ENCODE results near the gene MEIS3.
A peak's percentile ranks its signal among the peaks of the same experiment; 100 is the strongest.

Gene MEIS3

GRCh38 chr19:47445527-47445926 lies 26.2 kb upstream of the MEIS3 start:
- no peaks in the 10 kb centered on the region for H3K9me3 Mint-ChIP-seq
- peak overlapping the region; percentile 38 for H3K27ac Mint-ChIP-seq
- no peaks in the 10 kb centered on the region for H3K36me3 Mint-ChIP-seq (ENCODE audit: low read depth)
- H3K4me1 Mint-ChIP-seq (ENCODE audit: low read depth): peaks cover 43% of the 10 kb centered on the region
- peak overlapping the region; percentile 51 for H3K4me3 Mint-ChIP-seq
- H3K27me3 Mint-ChIP-seq: peaks cover 76% of the 10 kb centered on the region

DNA sequence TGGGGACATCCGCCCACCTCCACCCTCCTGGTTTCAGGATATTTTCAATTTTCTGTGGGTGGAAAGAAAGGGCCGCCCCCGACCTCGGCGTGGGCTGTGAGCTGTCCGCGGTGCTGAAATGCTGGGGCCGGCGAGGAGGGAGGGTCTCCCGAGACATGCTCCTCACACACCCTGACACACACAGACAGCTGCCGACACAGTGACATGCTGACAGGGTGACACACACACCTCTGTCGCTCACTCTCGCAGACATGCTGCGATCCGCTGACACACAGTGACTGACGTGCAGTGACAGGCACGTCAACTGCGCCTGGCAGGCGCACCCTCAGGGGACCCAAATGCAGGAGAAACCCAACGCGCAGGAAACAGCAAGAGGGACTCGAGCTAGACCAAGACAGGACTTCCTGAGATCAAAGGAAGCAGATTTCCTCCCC lies 25.1 kb upstream of the MEIS3 start:
- Mint-ChIP-seq H3K4me1 (ENCODE audit: low read depth) (peaks cover 43% of the 10 kb centered on the region), H3K4me3 (no peak overlapping the region), H3K27me3 (peaks cover 70% of the 10 kb centered on the region), H3K9me3 (no peaks in the 10 kb centered on the region), H3K36me3 (ENCODE audit: low read depth) (no peaks in the 10 kb centered on the region), H3K27ac (no peak overlapping the region)

GRCh38 chr19:47443331-47443730 lies 24.0 kb upstream of the MEIS3 start:
- peaks cover 43% of the 10 kb centered on the region for H3K4me1 Mint-ChIP-seq (ENCODE audit: low read depth)
- H3K36me3 Mint-ChIP-seq (ENCODE audit: low read depth): no peaks in the 10 kb centered on the region
- no peak overlapping the region for H3K4me3 Mint-ChIP-seq
- peaks cover 67% of the 10 kb centered on the region for H3K27me3 Mint-ChIP-seq
- no peaks in the 10 kb centered on the region for H3K9me3 Mint-ChIP-seq
- H3K27ac Mint-ChIP-seq: no peak overlapping the region

DNA sequence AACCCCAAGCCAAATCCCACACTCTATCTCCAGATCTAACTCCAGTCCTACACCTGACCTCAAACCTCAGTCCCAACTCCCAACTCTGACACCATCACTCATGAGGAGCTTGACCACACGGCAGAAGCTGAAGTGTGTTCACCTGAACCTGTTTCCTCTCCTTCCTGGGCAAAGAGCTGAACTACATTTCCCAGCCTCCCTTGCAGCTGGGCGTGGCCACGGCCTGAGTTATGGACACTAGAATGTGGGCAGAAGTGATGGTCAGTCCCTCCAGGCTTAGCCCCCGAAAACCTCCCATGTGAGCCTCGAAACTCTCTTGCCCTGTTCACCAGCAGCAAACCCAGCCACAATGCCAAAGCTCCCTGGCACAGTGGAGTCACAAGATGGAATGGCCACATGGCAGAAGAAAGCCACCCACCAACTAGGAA lies 19.5 kb upstream of the MEIS3 start:
- Mint-ChIP-seq H3K4me3 (no peak overlapping the region), H3K27ac (no peak overlapping the region), H3K9me3 (no peaks in the 10 kb centered on the region), H3K4me1 (ENCODE audit: low read depth) (peaks cover 21% of the 10 kb centered on the region), H3K27me3 (peaks cover 60% of the 10 kb centered on the region), H3K36me3 (ENCODE audit: low read depth) (no peaks in the 10 kb centered on the region)

GRCh38 chr19:47437500-47437899 lies 18.2 kb upstream of the MEIS3 start:
- no peaks in the 10 kb centered on the region for H3K9me3 Mint-ChIP-seq
- peaks cover 11% of the 10 kb centered on the region for H3K4me1 Mint-ChIP-seq (ENCODE audit: low read depth)
- peaks cover 53% of the 10 kb centered on the region for H3K27me3 Mint-ChIP-seq
- H3K4me3 Mint-ChIP-seq: no peak overlapping the region
- no peaks in the 10 kb centered on the region for H3K36me3 Mint-ChIP-seq (ENCODE audit: low read depth)
- H3K27ac Mint-ChIP-seq: no peak overlapping the region

GRCh38 chr19:47436712-47437401 lies 17.5 kb upstream of the MEIS3 start:
- Mint-ChIP-seq H3K4me1 (ENCODE audit: low read depth) (peaks cover 11% of the 10 kb centered on the region), H3K27me3 (peaks cover 55% of the 10 kb centered on the region), H3K27ac (no peak overlapping the region), H3K4me3 (no peak overlapping the region), H3K9me3 (no peaks in the 10 kb centered on the region), H3K36me3 (ENCODE audit: low read depth) (no peaks in the 10 kb centered on the region)

DNA sequence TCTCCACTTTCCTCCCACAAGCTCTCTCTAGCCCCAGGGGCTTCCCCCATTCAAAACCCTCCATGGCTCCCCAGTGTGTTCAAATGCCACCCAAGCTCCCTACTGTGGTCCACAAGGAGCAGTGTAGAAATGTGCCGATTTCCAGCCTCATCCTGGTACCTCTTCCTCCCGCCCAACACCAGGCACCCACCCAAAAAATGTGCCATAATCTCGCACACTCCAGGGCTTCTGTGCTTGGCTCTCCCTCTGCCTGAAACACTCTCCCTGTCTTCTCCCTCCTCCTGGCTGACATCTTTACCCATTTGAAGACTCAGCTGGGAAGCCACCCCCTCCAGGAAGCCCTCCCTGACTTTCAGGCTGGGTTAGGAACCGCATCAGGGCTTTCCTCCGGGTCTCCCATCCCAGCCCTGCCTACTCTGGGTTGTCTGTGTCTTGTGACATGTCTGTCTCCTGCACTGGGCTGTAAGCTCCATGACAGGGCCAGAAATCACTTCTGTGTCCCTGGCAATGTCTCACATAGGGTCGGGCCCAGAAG lies 16.6 kb upstream of the MEIS3 start:
- Mint-ChIP-seq H3K4me1 (ENCODE audit: low read depth) (peaks cover 11% of the 10 kb centered on the region), H3K36me3 (ENCODE audit: low read depth) (no peaks in the 10 kb centered on the region), H3K9me3 (no peaks in the 10 kb centered on the region), H3K27me3 (peaks cover 53% of the 10 kb centered on the region), H3K27ac (no peak overlapping the region), H3K4me3 (no peak overlapping the region)

- Mint-ChIP-seq H3K9me3 (no peaks in the 10 kb centered on the region), H3K4me3 (no peak overlapping the region), H3K4me1 (ENCODE audit: low read depth) (peaks cover 17% of the 10 kb centered on the region), H3K27me3 (peaks cover 58% of the 10 kb centered on the region), H3K27ac (no peak overlapping the region), H3K36me3 (ENCODE audit: low read depth) (no peaks in the 10 kb centered on the region)
These were observed 15.9 kb upstream of the MEIS3 start for GRCh38 chr19:47435196-47435595.

DNA sequence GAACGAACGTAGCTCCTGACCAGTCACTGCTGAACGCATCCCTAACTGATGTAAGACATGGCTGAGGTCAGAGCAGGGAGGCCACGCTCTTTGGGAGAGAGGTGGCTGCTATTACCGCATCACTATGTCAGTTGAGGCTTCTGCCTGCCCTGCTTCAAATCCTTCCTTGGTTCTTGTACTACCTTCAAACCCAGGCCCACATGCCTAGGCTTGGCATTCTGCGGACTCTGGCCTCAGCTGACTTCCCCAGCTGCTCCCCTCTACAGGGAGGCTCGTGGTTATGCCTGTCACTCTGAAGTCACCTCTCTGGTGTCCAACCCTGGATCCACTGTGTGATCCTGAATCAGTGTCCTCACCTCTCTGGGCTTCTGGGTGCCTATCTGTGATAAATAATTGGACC lies 14.8 kb upstream of the MEIS3 start:
- H3K4me1 Mint-ChIP-seq (ENCODE audit: low read depth): peaks cover 26% of the 10 kb centered on the region
- H3K27ac Mint-ChIP-seq: no peak overlapping the region
- H3K36me3 Mint-ChIP-seq (ENCODE audit: low read depth): no peaks in the 10 kb centered on the region
- H3K4me3 Mint-ChIP-seq: no peak overlapping the region
- H3K27me3 Mint-ChIP-seq: peaks cover 60% of the 10 kb centered on the region
- H3K9me3 Mint-ChIP-seq: no peaks in the 10 kb centered on the region

DNA sequence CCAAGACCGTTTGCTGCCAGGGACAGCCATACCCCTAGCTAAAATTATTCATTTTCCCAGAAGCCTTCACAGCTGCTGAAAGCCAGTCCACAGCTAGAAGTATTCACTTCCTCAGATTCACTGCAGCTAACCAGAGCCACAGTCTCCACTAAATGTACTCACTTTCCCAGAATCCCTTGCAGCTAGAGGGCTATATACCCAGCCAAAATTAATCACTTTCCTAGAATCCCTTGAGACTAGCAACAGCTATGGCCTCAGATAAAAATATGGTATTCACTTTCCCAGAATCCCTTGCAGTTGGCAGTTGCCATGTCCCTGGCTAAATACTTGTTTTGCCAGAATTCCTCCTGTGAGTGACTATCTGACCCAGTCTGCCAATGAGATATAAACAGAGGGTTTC lies 13.8 kb upstream of the MEIS3 start:
- H3K27me3 Mint-ChIP-seq: peaks cover 52% of the 10 kb centered on the region
- H3K4me1 Mint-ChIP-seq (ENCODE audit: low read depth): peaks cover 28% of the 10 kb centered on the region
- no peaks in the 10 kb centered on the region for H3K9me3 Mint-ChIP-seq
- no peak overlapping the region for H3K4me3 Mint-ChIP-seq
- no peaks in the 10 kb centered on the region for H3K36me3 Mint-ChIP-seq (ENCODE audit: low read depth)
- no peak overlapping the region for H3K27ac Mint-ChIP-seq

DNA sequence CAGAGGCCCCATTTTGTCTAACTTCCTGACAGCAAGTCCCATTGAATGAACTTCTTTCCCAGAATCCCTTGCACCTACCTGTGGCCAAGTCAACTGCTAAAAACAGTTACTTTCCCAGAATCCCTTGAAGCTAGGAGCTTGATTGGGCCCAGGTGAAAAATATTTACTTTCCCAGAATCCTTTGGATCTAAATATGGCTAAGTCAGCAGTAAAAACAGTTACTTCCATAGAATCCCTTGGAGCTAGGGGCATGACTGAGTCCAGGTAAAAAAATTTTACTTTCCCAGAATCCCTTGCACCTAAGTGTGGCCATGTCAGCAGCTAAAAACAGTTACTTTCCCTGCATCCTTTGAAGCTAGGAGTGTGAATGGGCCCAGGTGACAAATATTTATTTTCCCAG lies 13.2 kb upstream of the MEIS3 start:
- Mint-ChIP-seq H3K27ac (no peak overlapping the region), H3K4me3 (no peak overlapping the region), H3K9me3 (no peaks in the 10 kb centered on the region), H3K27me3 (peaks cover 47% of the 10 kb centered on the region), H3K4me1 (ENCODE audit: low read depth) (peaks cover 28% of the 10 kb centered on the region), H3K36me3 (ENCODE audit: low read depth) (no peaks in the 10 kb centered on the region)

GRCh38 chr19:47432091-47432490 lies 12.8 kb upstream of the MEIS3 start:
- Mint-ChIP-seq H3K27ac (no peak overlapping the region), H3K9me3 (no peaks in the 10 kb centered on the region), H3K4me1 (ENCODE audit: low read depth) (peaks cover 26% of the 10 kb centered on the region), H3K4me3 (no peak overlapping the region), H3K36me3 (ENCODE audit: low read depth) (no peaks in the 10 kb centered on the region), H3K27me3 (peaks cover 46% of the 10 kb centered on the region)

- Mint-ChIP-seq H3K36me3 (ENCODE audit: low read depth) (no peaks in the 10 kb centered on the region), H3K27ac (peak overlapping the region; percentile 15), H3K4me3 (peak overlapping the region; percentile 53), H3K9me3 (no peaks in the 10 kb centered on the region), H3K4me1 (ENCODE audit: low read depth) (peaks cover 16% of the 10 kb centered on the region), H3K27me3 (peaks cover 46% of the 10 kb centered on the region)
These were observed 10.9 kb upstream of the MEIS3 start for GRCh38 chr19:47430041-47430802.

GRCh38 chr19:47429140-47429793 lies 9.9 kb upstream of the MEIS3 start:
- H3K4me3 Mint-ChIP-seq: no peak overlapping the region
- H3K36me3 Mint-ChIP-seq (ENCODE audit: low read depth): no peaks in the 10 kb centered on the region
- H3K4me1 Mint-ChIP-seq (ENCODE audit: low read depth): peaks cover 16% of the 10 kb centered on the region
- H3K27ac Mint-ChIP-seq: no peak overlapping the region
- peaks cover 52% of the 10 kb centered on the region for H3K27me3 Mint-ChIP-seq
- H3K9me3 Mint-ChIP-seq: no peaks in the 10 kb centered on the region

Measured in stimulated activated naive CD8-positive, alpha-beta T cell treated with anti-CD3 and anti-CD28 coated beads, Interleukin-15, Interleukin-2, amounts not matched to agents 100 ng/mL and 50 ng/mL, for 24 hours (primary cell).